HG02885 (cell line): ENCODE measurements around the gene ANKRD2.
"Not testable (repeated sequence)": the region's sequence is repeated elsewhere in the genome, so short reads cannot be mapped to it uniquely, and the experiment has no call there.

Source experiments
- ATAC-seq: cut with Tn5 transposase; IDR thresholded peaks from one replicate; pipeline ENCODE4 v1.9.1; 2021; ENCODE audit warnings: mild to moderate bottlenecking; ENCODE audit not compliant: unreplicated experiment, poor library complexity

The ANKRD2 gene

DNA sequence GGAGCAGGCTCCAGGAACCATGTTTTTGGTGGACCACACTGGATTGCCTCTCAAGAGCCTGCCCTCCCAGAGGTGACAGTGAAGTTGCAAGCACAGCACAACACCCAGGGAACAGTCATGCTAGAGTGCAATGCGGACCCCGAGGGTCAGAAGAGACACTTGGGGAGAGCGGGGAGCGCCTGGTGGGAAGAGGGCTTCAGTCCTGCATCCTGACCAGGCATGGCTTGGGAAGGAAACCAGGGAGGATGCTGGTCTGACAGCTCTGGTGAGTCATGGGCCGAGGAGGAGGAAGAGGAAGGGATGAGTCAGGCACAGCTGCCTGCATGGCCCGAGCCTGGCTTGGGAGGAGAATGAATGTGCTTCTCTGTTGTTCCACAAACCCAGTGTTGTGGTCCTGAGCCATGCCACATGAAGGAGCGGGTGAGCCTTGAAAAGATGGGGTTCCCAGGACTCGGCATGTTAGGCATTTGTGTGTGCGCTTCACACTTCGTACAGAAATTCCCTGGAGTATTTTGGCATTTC, 29.5 kb upstream of the ANKRD2 start:
- ATAC-seq = no peak

DNA sequence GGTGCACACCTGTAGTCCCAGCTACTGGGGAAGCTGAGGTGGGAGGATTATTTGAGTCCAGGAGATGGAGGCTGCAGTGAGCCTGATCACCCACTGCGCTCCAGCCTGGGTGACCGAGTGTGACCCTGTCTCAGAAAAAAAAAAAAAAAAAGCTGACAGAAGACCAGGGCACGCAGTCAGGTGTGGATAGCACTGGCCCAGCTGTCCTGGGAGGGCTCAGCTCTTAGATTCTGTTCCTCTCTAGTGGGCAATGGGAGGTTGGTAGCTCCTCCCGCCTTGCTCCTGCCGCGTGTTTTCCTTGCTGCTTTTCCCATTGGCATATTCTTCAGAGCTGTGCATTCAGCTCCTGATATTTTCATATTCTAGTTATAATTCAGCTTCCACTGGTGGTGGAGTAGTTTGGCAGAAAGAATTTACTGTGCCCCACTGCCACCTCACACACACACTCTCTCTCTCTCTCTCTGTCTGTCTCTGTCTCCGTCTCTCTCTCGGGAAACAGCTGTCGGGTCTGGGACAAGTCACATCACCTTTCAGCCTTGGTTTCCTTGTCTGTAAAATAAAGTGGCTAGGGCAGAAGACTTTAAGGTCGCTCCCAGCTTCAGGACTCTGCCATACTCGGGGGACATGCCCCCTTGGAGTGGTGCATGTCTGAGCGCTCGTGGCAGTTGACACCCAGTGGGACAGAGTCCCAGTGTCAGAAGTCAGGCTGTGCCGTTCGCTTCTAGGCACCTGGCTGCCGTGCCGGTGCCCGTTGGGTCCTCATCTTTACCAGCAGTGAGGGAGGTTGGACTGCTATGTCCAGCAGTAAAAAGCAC, 25.9 kb upstream of the ANKRD2 start:
- ATAC-seq = no peak

GRCh38 chr10:97547271-97547600, 25.3 kb upstream of the ANKRD2 start:
- no peak for ATAC-seq

GRCh38 chr10:97547962-97548361, 24.6 kb upstream of the ANKRD2 start:
- ATAC-seq = no peak

DNA sequence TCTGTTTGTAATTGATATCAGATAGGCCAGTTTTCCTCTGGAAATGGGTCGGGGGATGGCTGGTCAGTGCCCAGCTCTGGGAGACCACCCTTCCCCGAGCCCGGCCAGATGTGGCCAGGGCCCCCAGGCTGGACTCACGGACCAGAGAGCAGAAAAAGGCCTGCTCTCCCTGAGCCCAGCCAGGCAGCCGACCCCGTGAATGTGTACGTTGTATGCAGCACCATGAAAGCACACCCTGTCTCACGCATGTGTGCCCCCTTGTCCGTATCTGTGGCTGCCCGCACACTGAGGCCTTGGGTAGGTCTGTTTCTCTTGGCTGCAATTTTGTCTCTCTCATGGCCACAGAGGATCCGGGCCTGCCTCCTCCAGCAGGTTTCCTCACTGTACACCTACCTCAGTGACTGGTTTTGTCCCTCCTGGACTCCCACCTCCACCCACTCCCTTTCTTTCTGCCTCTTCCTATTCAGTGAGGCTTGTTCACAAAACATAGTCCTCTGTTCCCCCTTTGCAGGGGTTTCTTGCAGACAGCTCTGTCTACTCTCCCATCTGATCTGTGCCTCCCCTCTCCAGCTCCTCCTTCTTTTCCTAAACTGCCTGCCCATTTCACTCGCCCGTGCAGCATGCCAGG, 23.6 kb upstream of the ANKRD2 start:
- no peak for ATAC-seq

DNA sequence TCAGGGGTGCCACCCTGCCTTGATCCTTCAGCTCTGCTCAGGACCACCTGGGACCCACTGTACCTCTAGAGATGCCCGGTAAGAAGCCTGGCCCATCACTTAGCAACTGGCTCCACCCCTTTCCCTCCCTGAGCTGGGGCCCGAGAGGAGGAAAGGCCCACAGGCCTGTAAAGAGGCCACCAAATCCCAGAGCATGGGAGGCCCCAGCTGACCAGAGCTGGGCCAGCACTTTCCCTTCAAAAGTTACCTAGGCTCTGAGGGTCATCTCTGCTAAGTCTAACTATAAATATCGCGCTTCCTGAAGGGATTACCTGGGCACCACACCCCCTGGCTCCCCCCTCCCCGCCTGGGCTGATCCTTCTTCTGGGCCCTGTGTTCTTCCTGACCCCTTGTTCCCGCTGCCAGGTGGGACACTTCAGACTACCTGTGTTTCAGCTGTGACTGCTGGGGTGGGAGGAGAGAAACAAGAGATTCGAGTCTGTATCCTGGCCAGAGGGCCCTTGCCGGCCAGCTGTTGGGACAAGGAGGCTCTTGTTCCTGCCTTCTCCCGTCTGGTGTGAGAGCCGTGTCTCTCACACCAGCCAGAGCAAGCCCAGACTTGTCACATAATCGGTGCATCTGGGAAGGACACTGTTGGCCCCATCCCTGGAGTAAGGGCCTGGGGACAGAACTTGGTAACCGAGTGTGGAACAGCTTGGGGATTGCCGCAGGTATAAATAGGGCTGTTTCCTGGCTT, 22.8 kb upstream of the ANKRD2 start:
- no peak for ATAC-seq

DNA sequence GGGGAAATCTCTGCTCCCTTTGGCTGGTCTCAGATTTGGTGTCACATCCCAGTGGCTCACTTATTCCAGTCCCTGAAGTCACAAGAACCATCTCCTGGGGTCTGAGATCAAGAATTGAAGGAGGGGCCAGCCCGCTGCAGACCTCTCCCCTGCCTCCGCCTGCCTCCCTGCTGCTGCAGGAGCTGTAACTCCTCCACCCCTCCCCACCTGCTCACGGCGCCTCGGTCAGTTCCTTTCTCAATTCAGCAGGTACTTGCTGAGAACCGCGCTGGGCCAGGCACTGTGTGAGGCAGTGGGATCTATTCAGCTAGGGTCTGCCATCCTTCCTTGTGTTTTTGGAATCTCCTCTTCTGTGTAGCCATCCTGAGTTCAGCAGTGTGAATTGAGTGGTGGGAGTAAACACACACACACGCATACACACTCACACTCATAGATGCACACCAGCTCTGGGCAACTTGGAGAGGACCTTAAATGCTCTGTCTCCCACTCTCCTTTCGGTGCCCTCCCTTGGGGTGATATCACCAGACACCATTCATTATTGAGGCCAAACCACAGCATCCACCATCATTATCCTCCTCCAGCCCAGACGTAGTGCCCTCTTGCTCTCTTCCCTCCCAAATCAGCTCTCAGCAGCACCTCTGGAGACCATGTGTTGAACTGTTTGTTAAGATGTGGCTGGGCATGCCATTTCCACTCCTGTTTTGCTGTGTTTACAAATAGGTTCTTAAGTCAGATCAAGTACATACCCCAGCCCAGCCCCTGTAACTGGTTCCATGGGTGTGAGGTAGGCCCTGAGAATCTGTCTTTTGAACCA, 22.0 kb upstream of the ANKRD2 start:
- no peak for ATAC-seq

DNA sequence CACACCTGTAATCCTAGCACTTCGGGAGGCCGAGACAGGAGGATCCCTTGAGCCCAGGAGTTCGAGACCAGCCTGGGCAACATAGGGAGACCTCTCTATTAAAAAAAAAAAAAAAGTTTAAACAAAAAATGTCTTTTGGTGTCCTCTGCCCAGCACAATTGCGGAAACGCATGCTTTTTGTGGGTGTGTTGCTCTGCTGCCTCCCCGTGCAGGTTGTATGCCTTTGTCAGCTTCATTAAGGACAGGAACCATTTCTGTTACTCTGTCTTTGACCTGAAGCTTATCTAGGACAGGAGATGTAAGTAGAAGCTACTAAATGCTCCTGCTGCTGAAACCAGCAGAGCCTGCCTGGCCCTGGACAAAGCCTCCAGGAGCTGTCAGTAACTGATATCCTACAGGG, 21.3 kb upstream of the ANKRD2 start:
- no peak for ATAC-seq

GRCh38 chr10:97553575-97554031, 19.0 kb upstream of the ANKRD2 start:
- peak; percentile 58 for ATAC-seq

DNA sequence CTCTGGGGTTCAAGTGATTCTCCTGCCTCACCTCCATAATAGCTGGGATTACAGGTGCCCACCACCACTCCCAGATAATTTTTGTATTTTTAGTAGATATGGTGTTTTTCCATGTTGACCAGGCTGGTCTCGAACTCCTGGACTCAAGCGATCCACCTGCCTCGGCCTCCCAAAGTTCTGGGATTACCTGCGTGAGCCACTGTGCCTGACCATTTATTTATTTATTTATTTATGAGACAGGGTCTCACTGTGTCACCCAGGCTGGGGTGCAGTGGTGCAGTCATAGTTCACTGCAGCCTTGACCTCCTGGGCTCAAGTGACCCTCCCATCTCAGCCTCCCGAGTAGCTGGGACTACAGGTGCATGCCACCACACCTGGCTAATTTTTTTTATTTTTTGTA, 18.2 kb upstream of the ANKRD2 start:
- not testable (repeated sequence) for ATAC-seq

DNA sequence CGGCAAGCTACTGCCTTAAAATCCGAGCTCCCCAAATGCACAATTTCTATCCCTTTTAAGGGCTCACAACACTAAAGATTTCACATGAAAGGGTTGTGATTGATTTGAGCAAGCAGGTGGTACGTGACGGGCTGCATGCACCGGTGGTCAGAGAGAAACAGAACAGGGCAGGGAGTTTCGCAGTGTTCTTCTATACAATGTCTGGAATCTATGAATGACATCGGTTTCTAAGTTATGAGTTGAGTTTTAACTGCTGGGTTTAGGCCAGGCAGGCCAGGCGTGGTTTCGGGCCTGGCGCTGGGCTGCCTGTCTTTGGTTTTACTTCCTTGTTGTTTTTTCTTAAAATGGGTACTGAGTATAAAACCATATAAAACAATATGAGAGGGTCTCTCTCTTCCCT, 17.0 kb upstream of the ANKRD2 start:
- not testable (repeated sequence) for ATAC-seq

DNA sequence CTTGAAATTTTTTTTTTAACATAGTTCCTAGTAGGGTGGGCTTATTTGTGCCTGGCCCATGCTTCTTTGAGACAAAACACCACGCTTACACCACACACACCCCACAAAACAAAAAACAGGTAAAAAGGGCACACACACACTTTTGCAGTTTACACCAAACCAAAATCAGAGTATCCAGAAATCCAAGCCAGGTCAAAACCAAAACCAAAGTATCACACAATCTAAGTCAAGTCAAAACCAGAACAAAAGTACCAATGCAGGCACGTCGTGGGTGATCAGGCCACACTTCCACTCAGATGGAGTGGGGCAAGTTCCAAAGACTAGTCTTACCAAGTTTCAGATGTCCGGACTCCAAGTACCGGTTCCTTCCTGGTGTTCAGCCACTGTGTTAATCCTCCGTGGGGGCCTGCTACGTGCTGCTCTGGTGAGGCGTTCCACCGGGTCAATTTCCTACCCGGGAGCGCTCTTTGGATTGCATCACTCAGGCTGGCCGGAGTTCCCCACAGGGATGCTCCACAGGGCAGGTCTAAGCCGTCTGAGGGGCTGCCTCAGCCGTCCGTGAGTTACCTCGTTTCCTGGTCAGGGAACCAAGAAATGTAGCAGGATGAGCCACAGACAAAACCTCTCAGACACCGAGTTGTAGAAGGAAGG, 11.7 kb upstream of the ANKRD2 start:
- ATAC-seq = not testable (repeated sequence)

DNA sequence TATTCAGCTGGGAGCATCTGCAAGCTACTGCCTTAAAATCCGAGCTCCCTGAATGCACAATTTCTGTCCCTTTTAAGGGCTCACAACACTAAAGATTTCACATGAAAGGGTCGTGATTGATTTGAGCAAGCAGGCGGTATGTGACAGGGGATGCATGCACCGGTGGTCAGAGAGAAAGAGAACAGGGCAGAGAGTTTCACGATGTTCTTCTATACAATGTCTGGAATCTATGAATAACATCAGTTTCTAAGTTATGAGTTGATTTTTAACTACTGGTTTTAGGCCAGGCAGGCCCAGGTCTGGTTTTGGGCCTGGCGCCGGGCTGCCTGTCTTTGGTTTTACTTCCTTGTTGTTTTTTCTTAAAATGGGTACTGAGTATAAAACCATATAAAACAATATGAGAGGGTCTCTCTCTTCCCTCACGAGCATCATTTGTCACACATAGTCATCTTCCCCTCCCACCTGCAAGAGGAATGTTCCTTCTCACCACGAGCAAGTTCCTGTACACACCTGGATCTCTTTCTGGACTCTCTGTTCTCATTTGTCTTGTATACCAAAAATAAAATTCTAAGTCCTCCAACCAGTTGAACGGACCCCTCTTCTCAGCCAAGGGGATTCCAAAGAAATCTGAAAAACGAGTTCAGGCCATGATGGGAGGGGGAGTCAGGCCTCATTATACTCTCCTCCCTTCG, 11.0 kb upstream of the ANKRD2 start:
- ATAC-seq = not testable (repeated sequence)

GRCh38 chr10:97562329-97562728, 10.2 kb upstream of the ANKRD2 start:
- ATAC-seq = not testable (repeated sequence)

DNA sequence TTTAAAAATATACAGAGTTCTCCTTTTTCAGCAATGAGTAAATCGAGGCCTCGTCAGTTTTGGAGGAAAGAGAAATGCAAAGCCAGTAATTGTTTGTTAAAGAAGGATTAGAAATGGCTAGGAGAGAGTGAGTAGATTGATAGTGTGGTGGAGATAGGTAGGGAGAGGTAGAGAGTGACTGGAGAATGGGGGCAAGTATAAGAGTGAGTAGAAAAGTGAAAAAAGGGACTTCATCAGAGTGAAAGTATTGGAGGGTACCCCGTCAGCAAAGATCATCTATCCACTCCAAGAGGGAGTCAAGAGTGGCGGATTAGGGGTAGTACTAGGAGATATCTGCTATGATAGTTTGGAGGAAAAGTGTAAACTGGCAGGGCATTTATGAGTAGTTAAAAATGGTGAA, 9.2 kb upstream of the ANKRD2 start:
- ATAC-seq = no peak

- ATAC-seq = no peak
Measured at GRCh38 chr10:97564776-97565175, 7.8 kb upstream of the ANKRD2 start.

- ATAC-seq = no peak
Measured at GRCh38 chr10:97566336-97566996, 6.1 kb upstream of the ANKRD2 start.

GRCh38 chr10:97567891-97568290, 4.7 kb upstream of the ANKRD2 start:
- ATAC-seq = no peak
